Measurements from ENCODE around the gene SLC25A21. TPM values are rescaled to one million over a fixed set of nuclear protein-coding genes. Genes with fewer than 3 reads are reported as not detected.
A peak's percentile ranks its signal among the peaks of the same experiment; 100 is the strongest.

SLC25A21 gene
- total RNA-seq, 1 experiment from 2014 or later, result 1.4 TPM

DNA sequence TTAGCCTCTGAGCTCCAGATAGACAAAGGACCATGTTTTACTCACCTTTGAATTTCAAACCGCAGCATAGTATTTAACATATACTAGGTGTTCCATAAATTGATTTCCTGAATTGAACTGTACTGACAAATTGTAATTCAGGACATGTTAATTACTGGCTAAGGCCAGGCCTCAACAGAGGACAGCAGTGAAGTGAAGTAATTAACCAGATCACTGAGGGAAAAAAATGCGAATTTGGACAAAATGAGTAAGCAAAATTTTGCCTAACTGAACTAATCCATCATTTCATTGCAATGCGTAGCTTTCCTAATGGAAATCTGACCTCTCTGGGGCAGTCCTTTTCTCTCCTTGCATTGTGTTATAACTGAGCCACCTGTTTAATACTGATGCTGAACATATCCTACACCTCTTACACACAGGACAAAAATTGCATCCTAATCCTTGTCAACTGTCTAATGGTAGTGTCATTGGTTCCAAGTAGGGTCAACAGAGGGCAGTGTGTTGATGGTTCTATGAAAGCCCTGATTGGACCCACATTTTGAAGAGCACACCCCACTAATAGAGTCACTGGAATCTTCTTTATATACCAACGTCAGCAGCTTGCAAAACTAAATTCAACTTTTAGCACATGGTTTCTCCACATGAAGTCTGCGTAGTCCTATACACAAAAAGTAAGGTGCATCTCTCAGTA lies 148.4 kb downstream of the SLC25A21 start:
- Mint-ChIP-seq H3K4me3 (ENCODE audit: unreplicated experiment) (no peak overlapping the region), H3K27me3 (ENCODE audit: insufficient read depth, unreplicated experiment) (no peaks in the 10 kb centered on the region), H3K9me3 (ENCODE audit: unreplicated experiment) (no peaks in the 10 kb centered on the region), H3K27ac (ENCODE audit: low read depth, unreplicated experiment) (no peak overlapping the region), H3K4me1 (ENCODE audit: insufficient read depth, unreplicated experiment) (no peaks in the 10 kb centered on the region), H3K36me3 (ENCODE audit: insufficient read depth, unreplicated experiment) (no peaks in the 10 kb centered on the region)
- BruUV-seq (replicated peaks), result no TSS peak
- intact Hi-C loops (cut with micrococcal nuclease), result no loop called here
- ChIA-PET POLR2A (interaction anchor here (1.0 kb wide), 1 partner anchor 9 kb away, joined by 3 read pairs; no protein-coding TSS in a partner anchor), CTCF (interaction anchor here (0.7 to 3.0 kb wide), 5 partner anchors 8 to 93 kb away, joined by 4 to 14 read pairs (median 7); no protein-coding TSS in a partner anchor)
- DNase-seq (ENCODE audit: unreplicated experiment), result peak; percentile 17
- TF ChIP-seq, protein P1, sequence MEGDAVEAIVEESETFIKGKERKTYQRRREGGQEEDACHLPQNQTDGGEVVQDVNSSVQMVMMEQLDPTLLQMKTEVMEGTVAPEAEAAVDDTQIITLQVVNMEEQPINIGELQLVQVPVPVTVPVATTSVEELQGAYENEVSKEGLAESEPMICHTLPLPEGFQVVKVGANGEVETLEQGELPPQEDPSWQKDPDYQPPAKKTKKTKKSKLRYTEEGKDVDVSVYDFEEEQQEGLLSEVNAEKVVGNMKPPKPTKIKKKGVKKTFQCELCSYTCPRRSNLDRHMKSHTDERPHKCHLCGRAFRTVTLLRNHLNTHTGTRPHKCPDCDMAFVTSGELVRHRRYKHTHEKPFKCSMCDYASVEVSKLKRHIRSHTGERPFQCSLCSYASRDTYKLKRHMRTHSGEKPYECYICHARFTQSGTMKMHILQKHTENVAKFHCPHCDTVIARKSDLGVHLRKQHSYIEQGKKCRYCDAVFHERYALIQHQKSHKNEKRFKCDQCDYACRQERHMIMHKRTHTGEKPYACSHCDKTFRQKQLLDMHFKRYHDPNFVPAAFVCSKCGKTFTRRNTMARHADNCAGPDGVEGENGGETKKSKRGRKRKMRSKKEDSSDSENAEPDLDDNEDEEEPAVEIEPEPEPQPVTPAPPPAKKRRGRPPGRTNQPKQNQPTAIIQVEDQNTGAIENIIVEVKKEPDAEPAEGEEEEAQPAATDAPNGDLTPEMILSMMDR (IDR thresholded peaks at IDR 0.05; ENCODE audit: unreplicated experiment), result no peak

DNA sequence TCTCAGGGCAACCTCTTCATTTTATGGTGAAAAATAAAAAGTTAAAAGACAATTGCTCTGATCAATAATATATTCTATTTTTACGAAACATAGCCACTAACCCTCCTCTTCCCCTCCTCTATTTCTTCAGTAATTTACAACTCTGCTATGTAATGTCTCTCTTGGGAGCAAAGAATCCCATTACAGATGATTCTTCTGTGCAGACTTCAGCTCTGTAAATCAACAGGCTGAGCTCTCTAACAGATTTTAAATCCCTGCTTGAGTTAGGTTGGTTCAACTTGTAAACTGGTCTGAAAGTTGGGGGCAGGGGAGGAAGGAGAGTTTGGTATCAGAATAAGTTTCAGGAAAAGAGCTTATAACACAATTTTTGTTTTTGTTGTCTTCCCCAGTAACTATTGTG lies 151.0 kb downstream of the SLC25A21 start:
- Mint-ChIP-seq H3K27me3 (ENCODE audit: insufficient read depth, unreplicated experiment) (no peaks in the 10 kb centered on the region), H3K9me3 (ENCODE audit: unreplicated experiment) (no peaks in the 10 kb centered on the region), H3K4me1 (ENCODE audit: insufficient read depth, unreplicated experiment) (no peaks in the 10 kb centered on the region), H3K36me3 (ENCODE audit: insufficient read depth, unreplicated experiment) (peaks cover 4% of the 10 kb centered on the region), H3K27ac (ENCODE audit: low read depth, unreplicated experiment) (no peak overlapping the region), H3K4me3 (ENCODE audit: unreplicated experiment) (no peak overlapping the region)
- intact Hi-C loops (cut with micrococcal nuclease), result no loop called here
- no peak for DNase-seq (ENCODE audit: unreplicated experiment)
- TF ChIP-seq, protein P1 (IDR thresholded peaks at IDR 0.05; ENCODE audit: unreplicated experiment), result no peak
- ChIA-PET CTCF (interaction anchor here (1.0 kb wide), 1 partner anchor 12 kb away, joined by 3 read pairs; no protein-coding TSS in a partner anchor), POLR2A (interaction anchor here (1.0 kb wide), 1 partner anchor 24 kb away, joined by 4 read pairs; no protein-coding TSS in a partner anchor)
- BruUV-seq (replicated peaks), result no TSS peak

DNA sequence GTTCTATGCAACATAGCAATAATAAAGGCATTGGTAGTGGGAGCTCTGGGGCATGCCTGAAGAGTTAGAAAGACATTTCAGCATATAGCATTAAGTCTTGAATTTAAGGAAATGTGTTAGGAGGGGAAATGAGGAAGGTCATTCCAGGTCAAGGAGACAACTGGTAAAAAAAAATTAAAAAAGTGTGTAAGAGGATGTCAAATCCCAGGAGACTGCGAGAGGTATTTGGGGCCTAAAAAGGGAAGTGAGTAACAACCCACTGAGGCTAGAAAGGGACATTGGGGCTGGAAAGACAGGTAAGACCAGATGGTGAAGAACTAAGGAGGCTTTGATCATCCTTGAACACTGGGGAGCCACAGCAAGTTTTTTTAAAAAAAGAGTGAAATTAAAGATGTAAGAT lies 152.9 kb downstream of the SLC25A21 start:
- H3K4me3 Mint-ChIP-seq (ENCODE audit: unreplicated experiment), result no peak overlapping the region
- TF ChIP-seq, protein P1 (IDR thresholded peaks at IDR 0.05; ENCODE audit: unreplicated experiment), result no peak
- CTCF ChIA-PET, result interaction anchor here (0.6 kb wide), 1 partner anchor 20 kb away, joined by 3 read pairs; no protein-coding TSS in a partner anchor

DNA sequence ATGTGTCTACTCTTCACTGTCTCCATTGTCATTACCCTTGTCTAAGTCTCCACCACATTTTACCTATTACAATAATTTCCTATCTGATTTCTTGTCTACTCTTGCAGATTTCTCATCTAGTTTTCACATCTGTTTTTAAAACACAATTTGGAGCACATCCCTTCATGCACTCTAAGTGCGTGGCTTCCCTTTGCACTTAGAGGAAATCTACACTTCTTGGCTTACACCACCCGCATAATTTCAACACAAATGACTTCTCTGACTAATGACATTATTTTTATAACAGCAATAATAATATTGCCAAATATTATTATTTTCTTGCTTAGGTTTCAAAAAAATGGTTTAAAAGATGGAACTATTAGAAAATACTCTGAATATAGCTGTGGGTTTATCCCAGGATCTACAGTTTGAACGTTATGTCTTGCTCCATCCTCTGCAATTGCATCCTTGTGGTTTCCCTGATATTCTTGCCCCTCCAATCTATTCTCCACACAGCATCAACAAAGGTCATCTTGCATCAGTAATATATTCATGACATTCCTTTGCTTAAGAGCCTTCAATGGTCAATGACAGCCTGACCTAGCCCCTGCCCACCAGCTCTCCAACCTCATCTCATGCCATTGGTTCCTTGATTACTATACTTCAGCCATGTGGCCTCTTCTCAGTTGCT lies 153.7 kb downstream of the SLC25A21 start:
- no peak for DNase-seq (ENCODE audit: unreplicated experiment)
- H3K4me3 Mint-ChIP-seq (ENCODE audit: unreplicated experiment), result no peak overlapping the region
- ChIA-PET CTCF (interaction anchor here (0.8 kb wide), 1 partner anchor 18 kb away, joined by 3 read pairs; no protein-coding TSS in a partner anchor), POLR2A (interaction anchor here (0.8 kb wide), 1 partner anchor 15 kb away, joined by 4 read pairs; no protein-coding TSS in a partner anchor)
- intact Hi-C loops (cut with micrococcal nuclease), result no loop called here
- peaks cover 4% of the 10 kb centered on the region for H3K36me3 Mint-ChIP-seq (ENCODE audit: insufficient read depth, unreplicated experiment)
- H3K4me1 Mint-ChIP-seq (ENCODE audit: insufficient read depth, unreplicated experiment), result no peaks in the 10 kb centered on the region
- no TSS peak for BruUV-seq (replicated peaks)
- TF ChIP-seq, protein P1 (IDR thresholded peaks at IDR 0.05; ENCODE audit: unreplicated experiment), result no peak
- H3K9me3 Mint-ChIP-seq (ENCODE audit: unreplicated experiment), result no peaks in the 10 kb centered on the region
- H3K27ac Mint-ChIP-seq (ENCODE audit: low read depth, unreplicated experiment), result no peak overlapping the region
- H3K27me3 Mint-ChIP-seq (ENCODE audit: insufficient read depth, unreplicated experiment), result no peaks in the 10 kb centered on the region

More for the DNA sequence above, 152.9 kb downstream of the SLC25A21 start:
- no peaks in the 10 kb centered on the region for H3K4me1 Mint-ChIP-seq (ENCODE audit: insufficient read depth, unreplicated experiment)
- no peak for DNase-seq (ENCODE audit: unreplicated experiment)
- H3K27me3 Mint-ChIP-seq (ENCODE audit: insufficient read depth, unreplicated experiment), result no peaks in the 10 kb centered on the region
- H3K36me3 Mint-ChIP-seq (ENCODE audit: insufficient read depth, unreplicated experiment), result peaks cover 4% of the 10 kb centered on the region
- H3K27ac Mint-ChIP-seq (ENCODE audit: low read depth, unreplicated experiment), result no peak overlapping the region
- BruUV-seq (replicated peaks), result no TSS peak
- POLR2A ChIA-PET, result interaction anchor here (0.6 kb wide), 1 partner anchor 464 kb away, joined by 3 read pairs; no protein-coding TSS in a partner anchor
- no peaks in the 10 kb centered on the region for H3K9me3 Mint-ChIP-seq (ENCODE audit: unreplicated experiment)
- intact Hi-C loops (cut with micrococcal nuclease), result no loop called here

Data from MCF 10A (cell line).